HepG2 (cell line): ENCODE measurements around the gene THAP2. TPM values are rescaled to one million over a fixed set of nuclear protein-coding genes. Genes with fewer than 3 reads are reported as not detected.

ENCODE experiments used
- HNF4G ChIP-seq, 2 experiments: sonication (generic) in 1 of 2; formaldehyde crosslinking in 1 of 2; IDR thresholded peaks; 2 replicates each; pipeline versions ENCODE4 v1.4.0 to v1.6.1; 2011 to 2020; ENCODE audit warnings: borderline replicate concordance in 2 of 2, low read depth in 2 of 2, mild to moderate bottlenecking in 2 of 2, low read length in 1 of 2, missing genetic modification reagents in 1 of 2, moderate library complexity in 1 of 2
- SOX6 ChIP-seq, 2 experiments: fragments of 450-650 bp in 1 of 2; sonication (generic) in 1 of 2; formaldehyde crosslinking in 1 of 2; IDR thresholded peaks; 2 replicates each; pipeline versions ENCODE4 v1.4.0 to v1.6.1; 2017 to 2020; ENCODE audit warnings: antibody characterized with exemption in 1 of 2, mild to moderate bottlenecking in 1 of 2, missing genetic modification reagents in 1 of 2
- polyA plus RNA-seq, 8 experiments: library from polyadenylated mRNA; depleted of rRNA in 3 of 8; stranded (reverse) in 7 of 8; unstranded in 1 of 8; fragments of >200 nt; fragmentation: Illumina TruSeq in 4 of 8; extraction: Trizol in 4 of 8; gene quantifications; 2 replicates each; pipeline versions ENCODE4 v1.2.1 to v1.2.3, GENCODE V29; 2011 to 2016; ENCODE audit warnings: low read depth in 4 of 8, missing spikeins in 1 of 8, mixed read lengths in 1 of 8; ENCODE audit not compliant: insufficient read depth in 1 of 8
- total RNA-seq, 5 experiments: library from RNA; depleted of rRNA; stranded (reverse); fragments of >200 nt; fragmentation: Illumina TruSeq; extraction: Trizol; gene quantifications; 2 replicates each; pipeline ENCODE4 v1.2.3, GENCODE V29; 2016; ENCODE audit warnings: low read depth in 1 of 5
- TF ChIP-seq, protein P1 (sequence below): sonication (generic); formaldehyde crosslinking; IDR thresholded peaks from 2 replicates; pipeline ENCODE4 v1.5.0; 2020; ENCODE audit warnings: mild to moderate bottlenecking, missing genetic modification reagents, borderline replicate concordance

Gene THAP2
- total and polyA plus RNA-seq, 2 of the 13 experiments (the other 11 are each of a cell fraction or from before 2014, with no cell fraction given) = 5.2 to 6.2 TPM

DNA sequence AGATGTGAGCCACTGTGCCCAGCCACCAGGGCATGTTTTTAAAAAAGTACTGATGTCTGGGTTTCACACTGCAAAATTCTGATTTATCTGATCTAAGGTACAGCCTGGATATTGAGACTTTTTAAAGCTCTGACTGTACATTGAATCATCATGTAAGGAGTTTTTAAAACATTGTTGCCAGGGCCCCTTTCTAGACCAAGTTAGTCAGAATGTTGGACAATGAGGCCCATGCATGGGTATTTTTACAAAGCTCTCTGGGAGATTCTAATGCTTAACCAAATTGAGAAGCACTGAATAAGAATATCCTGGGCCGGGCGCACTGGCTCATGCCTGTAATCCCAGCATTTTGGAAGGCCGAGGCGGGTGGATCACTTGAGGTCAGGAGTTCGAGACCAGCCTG, 38.5 kb downstream of the THAP2 start (continued):
- TF ChIP-seq, protein P1, sequence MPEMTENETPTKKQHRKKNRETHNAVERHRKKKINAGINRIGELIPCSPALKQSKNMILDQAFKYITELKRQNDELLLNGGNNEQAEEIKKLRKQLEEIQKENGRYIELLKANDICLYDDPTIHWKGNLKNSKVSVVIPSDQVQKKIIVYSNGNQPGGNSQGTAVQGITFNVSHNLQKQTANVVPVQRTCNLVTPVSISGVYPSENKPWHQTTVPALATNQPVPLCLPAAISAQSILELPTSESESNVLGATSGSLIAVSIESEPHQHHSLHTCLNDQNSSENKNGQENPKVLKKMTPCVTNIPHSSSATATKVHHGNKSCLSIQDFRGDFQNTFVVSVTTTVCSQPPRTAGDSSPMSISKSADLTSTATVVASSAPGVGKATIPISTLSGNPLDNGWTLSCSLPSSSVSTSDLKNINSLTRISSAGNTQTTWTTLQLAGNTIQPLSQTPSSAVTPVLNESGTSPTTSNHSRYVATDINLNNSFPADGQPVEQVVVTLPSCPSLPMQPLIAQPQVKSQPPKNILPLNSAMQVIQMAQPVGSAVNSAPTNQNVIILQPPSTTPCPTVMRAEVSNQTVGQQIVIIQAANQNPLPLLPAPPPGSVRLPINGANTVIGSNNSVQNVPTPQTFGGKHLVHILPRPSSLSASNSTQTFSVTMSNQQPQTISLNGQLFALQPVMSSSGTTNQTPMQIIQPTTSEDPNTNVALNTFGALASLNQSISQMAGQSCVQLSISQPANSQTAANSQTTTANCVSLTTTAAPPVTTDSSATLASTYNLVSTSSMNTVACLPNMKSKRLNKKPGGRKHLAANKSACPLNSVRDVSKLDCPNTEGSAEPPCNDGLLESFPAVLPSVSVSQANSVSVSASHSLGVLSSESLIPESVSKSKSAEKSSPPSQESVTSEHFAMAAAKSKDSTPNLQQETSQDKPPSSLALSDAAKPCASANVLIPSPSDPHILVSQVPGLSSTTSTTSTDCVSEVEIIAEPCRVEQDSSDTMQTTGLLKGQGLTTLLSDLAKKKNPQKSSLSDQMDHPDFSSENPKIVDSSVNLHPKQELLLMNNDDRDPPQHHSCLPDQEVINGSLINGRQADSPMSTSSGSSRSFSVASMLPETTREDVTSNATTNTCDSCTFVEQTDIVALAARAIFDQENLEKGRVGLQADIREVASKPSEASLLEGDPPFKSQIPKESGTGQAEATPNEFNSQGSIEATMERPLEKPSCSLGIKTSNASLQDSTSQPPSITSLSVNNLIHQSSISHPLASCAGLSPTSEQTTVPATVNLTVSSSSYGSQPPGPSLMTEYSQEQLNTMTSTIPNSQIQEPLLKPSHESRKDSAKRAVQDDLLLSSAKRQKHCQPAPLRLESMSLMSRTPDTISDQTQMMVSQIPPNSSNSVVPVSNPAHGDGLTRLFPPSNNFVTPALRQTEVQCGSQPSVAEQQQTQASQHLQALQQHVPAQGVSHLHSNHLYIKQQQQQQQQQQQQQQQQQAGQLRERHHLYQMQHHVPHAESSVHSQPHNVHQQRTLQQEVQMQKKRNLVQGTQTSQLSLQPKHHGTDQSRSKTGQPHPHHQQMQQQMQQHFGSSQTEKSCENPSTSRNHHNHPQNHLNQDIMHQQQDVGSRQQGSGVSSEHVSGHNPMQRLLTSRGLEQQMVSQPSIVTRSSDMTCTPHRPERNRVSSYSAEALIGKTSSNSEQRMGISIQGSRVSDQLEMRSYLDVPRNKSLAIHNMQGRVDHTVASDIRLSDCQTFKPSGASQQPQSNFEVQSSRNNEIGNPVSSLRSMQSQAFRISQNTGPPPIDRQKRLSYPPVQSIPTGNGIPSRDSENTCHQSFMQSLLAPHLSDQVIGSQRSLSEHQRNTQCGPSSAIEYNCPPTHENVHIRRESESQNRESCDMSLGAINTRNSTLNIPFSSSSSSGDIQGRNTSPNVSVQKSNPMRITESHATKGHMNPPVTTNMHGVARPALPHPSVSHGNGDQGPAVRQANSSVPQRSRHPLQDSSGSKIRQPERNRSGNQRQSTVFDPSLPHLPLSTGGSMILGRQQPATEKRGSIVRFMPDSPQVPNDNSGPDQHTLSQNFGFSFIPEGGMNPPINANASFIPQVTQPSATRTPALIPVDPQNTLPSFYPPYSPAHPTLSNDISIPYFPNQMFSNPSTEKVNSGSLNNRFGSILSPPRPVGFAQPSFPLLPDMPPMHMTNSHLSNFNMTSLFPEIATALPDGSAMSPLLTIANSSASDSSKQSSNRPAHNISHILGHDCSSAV (CRISPR knock-in tag) = no peak
- TF ChIP-seq SOX6 (IDR thresholded peaks at IDR 0.05) (no peak), SOX6 (CRISPR knock-in tag; IDR thresholded peaks at IDR 0.05) (no peak), HNF4G (IDR thresholded peaks at IDR 0.05; ENCODE audit: borderline replicate concordance, low read depth, low read length) (no peak), HNF4G (CRISPR knock-in tag; IDR thresholded peaks at IDR 0.05; ENCODE audit: borderline replicate concordance, low read depth) (no peak)
